ENCODE results near the gene D2HGDH.
"Not testable (repeated sequence)": the region's sequence is repeated elsewhere in the genome, so short reads cannot be mapped to it uniquely, and the experiment has no call there.

D2HGDH gene

DNA sequence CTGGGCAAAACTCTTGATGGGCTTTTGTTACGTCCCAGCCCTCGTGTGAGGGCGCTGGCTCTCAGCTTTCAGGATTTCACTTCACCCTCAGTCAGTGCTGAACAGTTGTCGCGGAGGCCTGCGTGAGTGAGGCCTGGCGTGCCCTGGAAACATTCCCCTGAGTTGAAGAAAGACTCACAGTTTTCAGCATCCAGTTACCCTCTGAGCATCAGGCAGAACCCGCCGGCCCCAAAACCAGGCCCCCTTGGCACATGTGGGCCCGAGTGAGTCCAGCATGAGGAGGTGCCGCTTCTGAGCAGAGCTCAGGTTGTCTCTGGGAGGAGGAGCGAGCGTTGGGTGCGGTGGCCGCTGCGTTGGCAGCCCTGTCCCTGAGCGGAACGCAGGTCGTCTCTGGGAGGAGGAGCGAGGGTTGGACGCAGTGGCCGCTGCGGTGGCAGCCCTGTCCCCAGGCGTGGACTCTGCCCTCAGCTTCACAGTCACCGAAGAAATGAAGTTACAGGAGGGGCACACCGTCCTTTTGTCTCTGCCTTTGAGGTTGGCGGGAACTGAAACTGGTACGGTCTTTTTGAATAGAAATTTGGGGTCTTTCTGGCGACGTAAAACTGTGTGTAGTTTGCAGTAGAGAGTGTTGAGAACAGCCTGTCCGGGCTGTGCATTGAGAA is 74.4 kb downstream of the D2HGDH start, which contains the start of gene NEU4:
TSS of gene NEU4 (plus strand) at position 473 of the 662 bp plus-strand sequence. CDS start 5,292 bp downstream, outside the sequence.
- no peak for DNase-seq (ENCODE audit: low spot score)

DNA sequence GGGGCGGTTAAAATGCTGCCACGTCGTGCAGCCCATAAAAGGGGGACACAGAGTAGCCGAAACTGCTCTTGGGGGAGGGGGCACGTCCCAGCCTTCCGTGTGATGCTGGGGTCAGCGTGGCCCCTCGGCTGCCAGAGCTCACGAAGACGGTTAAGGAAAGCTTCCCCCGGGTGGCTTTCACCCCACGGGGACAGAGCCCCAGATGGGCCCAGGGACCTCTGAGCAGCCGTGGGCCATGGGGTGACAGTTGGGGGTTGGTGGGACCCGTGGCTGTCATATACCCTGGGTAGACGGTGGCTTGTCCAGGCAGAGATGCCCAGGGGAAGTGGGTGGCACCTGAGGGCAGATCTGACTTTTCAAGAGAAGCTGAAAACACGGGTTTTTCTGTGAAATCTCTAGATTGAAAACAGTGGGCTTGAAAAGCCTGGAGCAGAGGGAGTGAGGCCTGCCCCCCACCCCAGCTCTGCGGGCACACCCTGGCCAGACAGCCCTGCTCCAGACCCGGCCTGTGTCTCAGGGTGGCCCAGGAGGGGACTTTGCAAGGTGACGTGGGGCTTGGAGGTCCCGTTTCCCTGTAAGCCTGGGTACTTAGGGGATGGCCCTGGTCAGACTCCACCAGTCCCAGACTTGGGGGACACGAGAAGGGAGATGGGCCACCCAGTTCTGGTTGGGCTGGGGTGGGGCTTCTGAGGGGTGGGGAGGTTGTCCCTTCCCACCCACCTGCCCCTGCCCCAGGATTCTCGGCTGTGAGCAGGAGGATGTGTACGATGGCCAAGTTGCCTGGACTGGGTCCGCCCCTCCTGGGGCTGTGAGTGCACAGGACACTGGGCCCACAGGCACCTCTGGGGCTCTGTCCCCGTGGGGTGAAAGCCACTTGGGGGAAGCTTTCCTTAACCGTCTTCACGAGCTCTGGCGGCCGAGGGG is 75.2 kb downstream of the D2HGDH start:
- no peak for DNase-seq (ENCODE audit: low spot score)

DNA sequence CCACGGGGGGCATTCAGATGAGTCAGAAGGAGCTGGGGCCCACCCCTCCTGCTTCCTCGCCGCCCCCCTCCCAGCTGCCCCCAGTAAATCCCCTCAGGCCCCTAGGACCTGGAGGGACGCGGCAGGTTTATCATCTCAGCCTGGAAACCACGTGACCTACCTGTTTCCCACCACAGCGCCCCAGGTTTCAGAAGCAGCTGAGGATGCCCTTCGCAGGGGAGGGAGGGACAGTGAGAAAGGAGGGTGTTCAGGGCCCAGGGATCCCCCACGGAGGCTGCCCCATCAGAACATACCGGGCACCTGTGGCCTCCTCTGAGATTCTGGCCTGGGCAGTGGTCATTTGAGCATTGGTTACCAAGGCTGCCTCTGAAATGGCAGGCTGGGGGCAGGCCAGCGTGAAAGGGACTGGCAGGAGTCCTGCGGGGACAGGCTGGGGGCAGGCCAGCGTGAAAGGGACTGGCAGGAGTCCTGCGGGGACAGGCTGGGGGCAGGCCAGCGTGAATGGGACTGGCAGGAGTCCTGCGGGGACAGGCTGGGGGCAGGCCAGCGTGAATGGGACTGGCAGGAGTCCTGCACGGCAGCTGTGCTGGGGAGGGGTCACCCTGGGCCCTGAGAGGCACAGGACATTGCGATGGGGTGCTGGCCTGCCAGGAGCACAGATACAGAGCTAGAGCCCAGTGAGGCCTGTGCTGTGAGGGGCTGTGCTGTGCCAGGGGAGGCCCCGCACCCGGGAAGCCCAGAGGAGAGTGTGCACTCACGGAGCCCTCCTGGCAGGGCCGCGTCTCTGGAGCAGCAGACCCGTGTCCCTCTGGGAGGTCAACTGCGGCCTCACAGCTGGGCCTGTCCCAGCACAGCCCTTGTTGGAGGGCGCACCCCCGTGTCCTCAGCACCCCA is 76.1 kb downstream of the D2HGDH start:
- DNase-seq (ENCODE audit: low spot score), result no peak

DNA sequence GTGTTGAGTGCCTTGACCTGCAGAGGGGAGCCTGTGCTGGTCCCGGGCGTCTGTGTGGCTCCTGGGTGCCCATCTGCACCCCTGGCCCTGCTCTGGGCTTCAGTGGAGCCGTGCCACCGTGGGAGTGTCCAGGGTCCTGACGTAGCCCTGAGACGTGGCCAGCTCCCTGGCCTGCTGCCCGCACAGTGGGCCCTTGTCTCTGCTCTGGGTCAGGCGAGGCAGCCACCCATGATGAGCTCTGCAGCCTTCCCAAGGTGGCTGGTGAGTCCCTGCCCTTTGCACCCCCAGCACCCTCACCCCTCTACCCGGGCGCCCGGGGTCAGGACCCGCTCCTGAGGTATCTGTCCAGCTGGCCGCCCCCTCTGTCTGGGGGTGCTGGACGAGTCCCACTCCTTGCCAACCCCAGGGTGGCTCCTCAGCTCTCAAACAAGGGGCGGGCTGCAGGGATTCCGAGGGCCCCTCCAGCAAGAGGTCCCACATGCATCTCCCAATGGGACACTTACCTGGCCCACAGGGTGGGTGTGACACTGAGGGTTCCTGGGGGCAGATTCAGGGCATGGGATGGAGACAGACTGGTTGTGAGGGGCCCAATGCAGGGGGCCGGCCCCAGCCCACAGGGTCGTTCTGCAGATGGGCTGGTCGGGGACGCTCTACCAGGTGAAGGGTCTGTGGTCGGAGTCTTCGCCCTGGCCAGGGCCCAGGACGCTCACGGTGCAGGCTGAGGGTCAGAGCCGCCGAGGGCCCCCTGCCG is 76.9 kb downstream of the D2HGDH start:
- no peak for DNase-seq (ENCODE audit: low spot score)

DNA sequence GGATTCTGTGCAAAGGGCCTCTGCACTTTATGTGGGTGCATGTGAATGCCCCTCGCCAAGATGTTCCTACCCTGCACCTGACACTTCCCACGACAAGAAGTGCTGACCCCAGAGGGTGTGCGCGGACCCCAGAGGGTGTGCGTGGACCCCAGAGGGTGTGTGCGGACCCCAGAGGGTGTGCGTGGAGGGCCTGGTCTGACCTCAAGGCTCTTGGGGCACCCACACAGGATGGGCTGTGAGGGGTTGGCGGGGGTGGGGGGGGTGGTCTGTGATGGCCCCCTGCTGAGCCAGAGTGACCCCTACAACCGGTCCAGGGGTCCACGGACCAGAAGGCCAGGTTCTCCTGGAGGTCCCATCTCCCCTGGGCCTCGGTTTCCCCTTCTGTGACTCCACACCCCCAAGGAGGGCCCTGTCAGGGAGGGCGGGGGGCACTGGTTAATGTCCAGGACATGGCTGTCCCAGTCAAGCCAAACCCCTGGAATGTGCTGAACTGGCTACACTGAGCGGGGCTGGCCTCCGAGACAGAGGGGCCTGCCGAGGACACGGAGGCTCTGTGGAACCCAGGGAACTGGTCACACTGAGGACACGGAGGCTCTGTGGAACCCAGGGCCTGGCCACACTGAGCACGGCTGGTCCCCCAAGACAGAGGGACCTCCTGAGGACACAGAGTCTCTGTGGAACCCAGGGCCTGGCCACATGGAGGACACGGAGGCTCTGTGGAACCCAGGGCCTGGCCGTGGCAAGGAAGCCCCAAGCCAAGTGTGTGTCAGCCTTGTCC is 77.7 kb downstream of the D2HGDH start:
- DNase-seq (ENCODE audit: low spot score), result no peak

DNA sequence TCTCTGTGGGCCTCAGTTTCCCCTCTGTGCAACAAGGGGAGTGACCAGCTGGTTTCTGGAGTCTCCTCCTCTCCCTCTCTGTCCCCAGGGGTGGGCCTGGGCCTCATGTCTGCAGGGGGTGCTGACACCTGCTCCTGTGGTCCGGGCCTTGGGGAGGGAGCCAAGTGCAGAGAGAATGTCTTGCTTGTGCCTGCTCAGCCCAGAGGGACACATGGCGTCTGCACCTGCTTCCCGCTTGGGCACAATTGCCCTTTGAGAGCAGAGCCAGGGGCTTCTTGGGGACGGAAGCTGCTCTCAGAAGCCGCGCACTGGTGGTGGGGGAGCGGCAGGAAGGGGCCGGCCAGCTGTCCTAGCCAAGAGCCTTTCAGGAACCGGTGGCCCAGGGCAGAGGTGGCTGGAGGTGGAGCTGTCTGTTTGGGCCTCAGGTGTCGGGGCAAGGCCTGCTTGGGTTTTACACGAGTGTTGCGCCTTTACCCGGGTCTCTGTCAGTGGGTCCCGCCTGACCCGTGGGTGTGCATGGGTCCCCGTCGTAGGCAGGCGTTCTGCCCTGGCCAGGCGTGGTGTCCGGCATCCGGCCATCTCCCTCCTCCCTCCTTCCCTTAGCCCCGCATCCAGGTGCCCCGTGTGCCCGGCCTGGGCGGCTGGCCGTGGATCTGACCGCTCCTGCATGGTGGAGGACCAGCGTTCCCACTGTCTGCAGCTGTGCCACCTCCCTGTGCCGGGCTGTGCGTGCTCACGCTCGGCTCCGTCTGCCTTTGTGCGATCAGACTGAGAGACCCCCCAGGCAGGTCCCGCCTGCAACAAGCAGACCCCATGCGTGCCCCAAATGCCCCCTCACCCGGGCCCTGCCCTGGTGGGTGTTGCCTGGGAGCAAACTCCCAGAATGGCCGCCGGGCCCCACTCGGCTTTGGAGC is 78.6 kb downstream of the D2HGDH start:
- DNase-seq (ENCODE audit: low spot score), result no peak

DNA sequence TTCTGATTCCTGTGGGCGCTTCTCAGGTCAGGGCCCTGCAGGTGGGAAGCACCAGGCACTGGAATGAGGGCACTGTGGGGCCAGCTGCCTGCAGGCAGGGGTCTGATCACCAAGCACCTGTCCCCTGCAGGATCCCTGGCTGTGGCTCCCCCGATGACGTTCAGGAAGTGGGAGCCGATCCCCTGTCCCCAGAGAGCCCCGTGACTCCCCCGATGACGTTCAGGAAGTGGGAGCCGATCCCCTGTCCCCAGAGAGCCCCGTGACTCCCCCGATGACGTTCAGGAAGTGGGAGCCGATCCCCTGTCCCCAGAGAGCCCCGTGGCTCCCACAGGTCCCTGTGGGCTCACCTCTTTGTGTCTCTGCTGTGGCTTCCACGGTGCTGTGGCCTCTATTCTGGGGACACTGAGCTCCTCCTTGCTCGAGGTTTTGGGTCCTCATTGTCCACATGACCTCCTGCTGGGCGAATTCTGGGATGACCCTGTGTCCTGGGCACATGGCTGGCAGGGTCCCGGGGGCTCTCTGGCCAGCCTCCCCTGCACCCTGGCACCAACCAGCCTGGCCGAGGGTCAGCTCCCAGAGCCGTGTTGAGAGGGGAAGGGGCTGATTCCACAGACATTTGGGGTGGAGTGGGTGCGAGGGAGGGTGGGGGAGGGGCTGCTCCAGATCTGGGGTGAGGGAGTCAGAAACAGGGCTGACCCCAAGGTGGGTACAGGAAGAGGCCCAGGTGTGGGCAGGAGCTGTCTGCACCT is 79.4 kb downstream of the D2HGDH start:
- DNase-seq (ENCODE audit: low spot score), result no peak

DNA sequence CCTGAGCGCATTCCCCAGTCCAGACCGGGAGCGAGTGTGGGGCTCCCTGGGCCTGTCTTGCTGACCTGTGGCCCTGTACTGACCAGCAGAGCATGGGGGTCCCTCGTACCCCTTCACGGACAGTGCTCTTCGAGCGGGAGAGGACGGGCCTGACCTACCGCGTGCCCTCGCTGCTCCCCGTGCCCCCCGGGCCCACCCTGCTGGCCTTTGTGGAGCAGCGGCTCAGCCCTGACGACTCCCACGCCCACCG is 79.9 kb downstream of the D2HGDH start:
- DNase-seq (ENCODE audit: low spot score), result no peak

DNA sequence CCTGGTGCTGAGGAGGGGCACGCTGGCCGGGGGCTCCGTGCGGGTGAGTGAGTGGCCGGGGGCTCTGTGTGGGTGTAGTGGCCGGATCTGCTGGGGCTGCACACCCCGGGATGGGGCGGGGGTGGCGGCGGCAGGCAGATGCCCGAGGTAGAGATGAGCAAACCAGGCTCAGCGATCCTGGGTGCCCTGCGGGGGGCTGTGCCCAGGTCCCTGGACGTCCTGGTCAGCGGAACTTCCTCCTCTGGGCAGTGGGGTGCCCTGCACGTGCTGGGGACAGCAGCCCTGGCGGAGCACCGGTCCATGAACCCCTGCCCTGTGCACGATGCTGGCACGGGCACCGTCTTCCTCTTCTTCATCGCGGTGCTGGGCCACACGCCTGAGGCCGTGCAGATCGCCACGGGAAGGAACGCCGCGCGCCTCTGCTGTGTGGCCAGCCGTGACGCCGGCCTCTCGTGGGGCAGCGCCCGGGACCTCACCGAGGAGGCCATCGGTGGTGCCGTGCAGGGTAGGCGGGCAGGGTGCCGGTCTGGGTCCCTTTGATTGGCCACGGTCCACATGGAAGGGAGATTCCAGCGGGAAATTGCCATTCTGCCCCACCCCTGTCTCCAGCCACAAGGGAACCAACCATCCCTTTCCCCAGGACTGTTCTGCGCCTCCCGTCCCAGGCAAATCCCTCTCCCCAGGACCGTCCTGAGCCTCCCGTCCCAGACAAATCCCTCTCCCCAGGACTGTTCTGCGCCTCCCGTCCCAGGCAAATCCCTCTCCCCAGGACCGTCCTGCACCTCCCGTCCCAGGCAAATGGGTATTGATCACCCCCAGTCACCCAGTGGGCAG is 80.4 kb downstream of the D2HGDH start:
- DNase-seq (ENCODE audit: low spot score), result no peak

DNA sequence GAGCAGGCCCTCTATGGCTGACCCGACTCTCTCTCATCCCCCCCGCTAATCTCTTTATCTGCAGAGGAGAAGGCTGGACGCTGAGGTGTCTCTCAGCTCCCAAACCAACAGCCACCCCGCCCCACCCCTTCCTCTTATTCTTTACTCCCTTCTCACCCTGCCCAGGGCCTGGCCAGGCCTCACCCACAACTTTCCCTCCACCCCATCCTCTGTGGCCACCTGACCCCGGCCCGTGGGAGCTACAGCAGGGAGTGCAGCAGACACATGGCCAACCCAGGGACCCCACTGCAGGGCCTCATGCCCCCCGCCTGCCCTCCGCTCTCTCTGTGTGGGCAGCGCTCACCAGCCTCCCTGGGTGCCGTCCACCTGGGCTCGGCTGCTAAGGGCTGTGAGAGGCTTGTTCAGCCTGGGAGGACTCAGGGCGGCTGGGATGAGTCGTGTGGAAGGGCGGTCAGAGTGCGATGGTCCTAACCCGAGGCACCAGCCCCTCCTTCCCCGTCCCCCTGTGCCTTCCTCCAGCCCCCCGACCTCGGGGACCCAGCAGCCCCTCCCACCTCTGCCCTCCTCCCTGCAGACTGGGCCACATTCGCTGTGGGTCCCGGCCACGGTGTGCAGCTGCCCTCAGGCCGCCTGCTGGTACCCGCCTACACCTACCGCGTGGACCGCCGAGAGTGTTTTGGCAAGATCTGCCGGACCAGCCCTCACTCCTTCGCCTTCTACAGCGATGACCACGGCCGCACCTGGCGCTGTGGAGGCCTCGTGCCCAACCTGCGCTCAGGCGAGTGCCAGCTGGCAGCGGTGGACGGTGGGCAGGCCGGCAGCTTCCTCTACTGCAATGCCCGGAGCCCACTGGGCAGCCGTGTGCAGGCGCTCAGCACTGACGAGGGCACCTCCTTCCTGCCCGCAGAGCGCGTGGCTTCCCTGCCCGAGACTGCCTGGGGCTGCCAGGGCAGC is 81.3 kb downstream of the D2HGDH start:
- DNase-seq (ENCODE audit: low spot score), result no peak

DNA sequence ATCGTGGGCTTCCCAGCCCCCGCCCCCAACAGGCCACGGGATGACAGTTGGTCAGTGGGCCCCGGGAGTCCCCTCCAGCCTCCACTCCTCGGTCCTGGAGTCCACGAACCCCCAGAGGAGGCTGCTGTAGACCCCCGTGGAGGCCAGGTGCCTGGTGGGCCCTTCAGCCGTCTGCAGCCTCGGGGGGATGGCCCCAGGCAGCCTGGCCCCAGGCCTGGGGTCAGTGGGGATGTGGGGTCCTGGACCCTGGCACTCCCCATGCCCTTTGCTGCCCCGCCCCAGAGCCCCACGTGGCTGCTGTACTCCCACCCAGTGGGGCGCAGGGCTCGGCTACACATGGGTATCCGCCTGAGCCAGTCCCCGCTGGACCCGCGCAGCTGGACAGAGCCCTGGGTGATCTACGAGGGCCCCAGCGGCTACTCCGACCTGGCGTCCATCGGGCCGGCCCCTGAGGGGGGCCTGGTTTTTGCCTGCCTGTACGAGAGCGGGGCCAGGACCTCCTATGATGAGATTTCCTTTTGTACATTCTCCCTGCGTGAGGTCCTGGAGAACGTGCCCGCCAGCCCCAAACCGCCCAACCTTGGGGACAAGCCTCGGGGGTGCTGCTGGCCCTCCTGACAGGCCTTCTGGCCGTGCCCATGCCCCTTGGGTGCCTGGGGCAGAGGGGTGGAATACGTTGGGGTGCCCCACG is 82.1 kb downstream of the D2HGDH start:
- DNase-seq (ENCODE audit: low spot score), result no peak

DNA sequence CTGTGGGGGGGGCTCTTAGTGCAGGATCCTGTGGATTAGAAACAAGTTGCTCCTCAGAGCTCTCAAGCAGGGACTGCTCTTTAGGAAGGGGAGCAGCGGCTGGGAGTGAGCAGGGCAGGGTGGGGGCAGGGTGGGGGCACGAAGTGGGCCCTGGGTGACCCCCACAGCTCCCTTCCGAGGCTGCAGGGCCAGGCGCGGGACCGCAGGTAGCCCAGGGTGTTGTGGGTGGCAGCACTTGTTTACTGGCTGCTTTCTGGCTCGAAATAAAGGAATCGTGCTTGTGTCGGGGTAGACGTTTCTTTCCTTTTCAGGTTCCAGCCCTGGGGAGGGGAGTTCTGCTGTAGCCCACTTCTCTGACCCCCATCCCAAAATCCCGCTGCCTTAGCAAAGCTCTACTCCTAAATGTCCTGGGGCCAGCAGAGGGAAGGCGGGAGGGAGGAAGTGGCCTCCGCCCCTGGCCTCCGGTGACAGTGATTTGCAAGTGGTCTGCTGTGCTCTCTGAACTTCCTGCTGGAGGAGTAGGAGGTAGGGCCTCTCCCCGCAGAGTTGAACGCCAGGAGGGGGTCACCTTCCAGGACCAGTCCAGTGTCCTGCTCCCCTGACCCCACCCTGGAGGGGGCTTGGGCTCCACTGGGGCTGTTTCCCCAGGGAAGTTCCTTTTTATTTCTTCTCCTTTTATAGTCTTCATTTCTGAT is 82.8 kb downstream of the D2HGDH start:
- no peak for DNase-seq (ENCODE audit: low spot score)

DNA sequence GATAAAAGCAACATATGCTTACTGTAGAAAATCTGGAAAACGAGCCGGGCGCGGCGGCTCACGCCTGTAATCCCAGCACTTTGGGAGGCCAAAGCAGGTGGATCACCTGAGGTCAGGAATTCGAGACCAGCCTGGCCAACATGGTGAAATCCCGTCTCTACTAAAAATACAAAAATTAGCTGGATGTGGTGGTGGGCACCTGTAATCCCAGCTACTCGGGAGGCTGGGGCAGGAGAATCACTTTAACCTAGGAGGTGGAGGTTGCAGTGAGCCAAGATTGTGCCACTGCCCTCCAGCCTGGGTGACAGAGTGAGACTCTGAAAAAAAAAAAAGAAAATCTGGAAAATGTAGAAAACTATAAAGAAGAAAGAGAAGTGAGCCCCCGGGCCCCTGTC is 83.4 kb downstream of the D2HGDH start:
- not testable (repeated sequence) for DNase-seq (ENCODE audit: low spot score)
